H1 (cell line): ENCODE data around the gene AIF1L. TPM values are rescaled to one million over a fixed set of nuclear protein-coding genes. Genes with fewer than 3 reads are reported as not detected.

Source experiments
- CBX8 ChIP-seq: fragments of 300-800, 300-1000 bp; sonication (generic); IDR thresholded peaks from 2 replicates; pipeline ENCODE4 v1.7.1; 2016; ENCODE audit warnings: low read depth, low read length, borderline replicate concordance
- CHD1 ChIP-seq: IDR thresholded peaks from 2 replicates; pipeline ENCODE4 v1.6.1; 2012; ENCODE audit warnings: low read depth, low read length, improper control_type of control experiment
- CREB1 ChIP-seq: IDR thresholded peaks from 2 replicates; pipeline ENCODE4 v1.6.1; 2012; ENCODE audit warnings: inconsistent platforms
- GABPA ChIP-seq: IDR thresholded peaks from 2 replicates; pipeline ENCODE4 v1.6.1; 2011; ENCODE audit warnings: mild to moderate bottlenecking, low read length, moderate library complexity, borderline replicate concordance; ENCODE audit not compliant: insufficient read depth
- HDAC2 ChIP-seq, 2 experiments: fragments of 300-600 bp in 1 of 2; sonication (generic) in 1 of 2; IDR thresholded peaks; 2 replicates each; pipeline ENCODE4 v1.6.1; 2011 to 2012; ENCODE audit warnings: low read depth in 2 of 2, low read length in 2 of 2, mild to moderate bottlenecking in 2 of 2, moderate library complexity in 2 of 2, borderline replicate concordance in 1 of 2, inconsistent platforms in 1 of 2
- HDAC6 ChIP-seq: IDR thresholded peaks from one replicate; pipeline ENCODE4 v1.7.1; 2012; ENCODE audit warnings: low read depth, mild to moderate bottlenecking, inconsistent platforms, low read length, moderate library complexity
- KDM4A ChIP-seq: IDR thresholded peaks from one replicate; pipeline ENCODE4 v1.7.1; 2012; ENCODE audit warnings: low read depth, mild to moderate bottlenecking, moderate library complexity, low read length, inconsistent platforms; ENCODE audit not compliant: severe bottlenecking
- POLR2A ChIP-seq, 2 experiments: IDR thresholded peaks; 1 replicate in 1 of 2; 2 replicates in 1 of 2; pipeline ENCODE4 v1.6.1; 2011; ENCODE audit warnings: low read depth in 2 of 2, low read length in 2 of 2, mild to moderate bottlenecking in 2 of 2; ENCODE audit errors: control extremely low read depth in 1 of 2
- SIX5 ChIP-seq: IDR thresholded peaks from 2 replicates; pipeline ENCODE4 v1.6.1; 2011; ENCODE audit warnings: mild to moderate bottlenecking, low read depth, low read length
- polyA plus RNA-seq, 7 experiments: library from polyadenylated mRNA; depleted of rRNA in 3 of 7; stranded (reverse) in 5 of 7; unstranded in 2 of 7; fragments of >200 nt in 5 of 7; fragments of 200-250 nt in 2 of 7; gene quantifications; 1 replicate in 5 of 7; 2 replicates in 1 of 7; 4 replicates in 1 of 7; pipeline versions ENCODE4 v1.2.1 to v1.2.3, GENCODE V29; 2011 to 2013; ENCODE audit warnings: missing spikeins in 2 of 7, mixed read lengths in 2 of 7
- total RNA-seq: library from RNA; stranded (reverse); fragmentation: NEBNext Ultra II Directional; extraction: Animal tissue kit (Norgen Biotek cat#: 25700); gene quantifications from 2 replicates; pipeline ENCODE4 v1.2.1, GENCODE V29; 2021

Gene AIF1L
- total and polyA plus RNA-seq, 2 of the 8 experiments (the other 6 are each of a cell fraction or from before 2014, with no cell fraction given) = 70.7 to 149 TPM

DNA sequence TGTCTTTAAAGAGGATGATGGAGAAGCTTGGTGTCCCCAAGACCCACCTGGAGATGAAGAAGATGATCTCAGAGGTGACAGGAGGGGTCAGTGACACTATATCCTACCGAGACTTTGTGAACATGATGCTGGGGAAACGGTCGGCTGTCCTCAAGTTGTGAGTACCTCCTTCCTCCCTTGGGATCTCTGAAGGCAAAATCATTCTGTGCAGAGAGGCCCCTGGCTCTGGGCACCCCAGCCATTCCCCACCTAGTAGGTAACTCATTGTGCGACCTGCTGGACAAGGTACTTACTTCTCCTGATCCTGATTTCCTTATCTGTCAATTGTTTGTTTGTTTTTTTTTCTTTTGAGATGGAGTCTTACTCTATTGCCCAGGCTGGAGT is 21.4 kb downstream of the AIF1L start (continued):
- no peak for TF ChIP-seq HDAC6
- TF ChIP-seq CBX8 = no peak
- TF ChIP-seq POLR2A (IDR thresholded peaks at IDR 0.05; ENCODE audit: control extremely low read depth in 1 of 2, low read depth in 2 of 2, low read length in 2 of 2) = no peak
- TF ChIP-seq GABPA = no peak
- TF ChIP-seq CREB1 = no peak
- TF ChIP-seq HDAC2 (IDR thresholded peaks at IDR 0.05; ENCODE audit: borderline replicate concordance in 1 of 2, low read depth in 2 of 2, low read length in 2 of 2) = no peak
- TF ChIP-seq CHD1 = no peak
- TF ChIP-seq KDM4A = no peak
- no peak for TF ChIP-seq SIX5
